ENCODE results near the gene KREMEN1. TPM values are rescaled to one million over a fixed set of nuclear protein-coding genes. Genes with fewer than 3 reads are reported as not detected.

The KREMEN1 gene
- total and polyA plus RNA-seq, 10 of the 15 experiments (the other 5 are each of a cell fraction or from before 2014, with no cell fraction given): 0.10 to 2.5 (median 0.20) TPM; not detected in 1

DNA sequence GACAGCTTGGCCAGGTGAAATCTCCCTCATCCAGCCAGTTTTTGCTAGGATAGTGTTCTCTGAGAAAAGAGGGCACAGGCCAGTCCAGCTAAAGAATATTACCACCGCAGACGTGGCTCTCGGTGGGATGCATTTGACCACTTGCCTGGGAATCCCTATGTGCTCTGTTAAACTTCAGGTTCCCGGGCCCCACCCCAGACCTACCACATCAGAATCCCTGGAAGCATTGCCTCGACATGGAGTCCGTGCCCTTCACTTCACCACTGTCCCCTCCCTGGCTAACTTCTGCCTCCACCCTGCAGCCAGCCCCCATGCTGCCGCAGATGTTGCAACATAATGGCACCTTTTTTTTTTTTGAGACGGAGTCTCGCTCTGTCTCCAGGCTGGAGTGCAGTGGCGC lies 76.0 kb downstream of the KREMEN1 start:
- intact Hi-C loops (cut with micrococcal nuclease; ENCODE audit: unreplicated experiment): no loop called here
- Histone ChIP-seq H3K9me3 (replicated peaks; ENCODE audit: control insufficient read depth, insufficient read depth, low read length) (no peaks in the 10 kb centered on the region), H3K4me3 (no peak overlapping the region), H3K4me1 (ENCODE audit: control insufficient read depth, insufficient read depth, low read length) (no peaks in the 10 kb centered on the region), H3K36me3 (ENCODE audit: control insufficient read depth in 2 of 2, insufficient read depth in 2 of 2, low read length in 1 of 2) (no peaks in the 10 kb centered on the region; a peak in 1 of 4 replicates), H4K20me1 (ENCODE audit: control insufficient read depth, insufficient read depth) (no peaks in the 10 kb centered on the region), H3K27me3 (replicated peaks in 1 of 2; ENCODE audit: control insufficient read depth in 2 of 2, insufficient read depth in 2 of 2, low read length in 1 of 2) (no peaks in the 10 kb centered on the region; a peak in 2 of 4 replicates), H3K27ac (ENCODE audit: control insufficient read depth, insufficient read depth) (no peak overlapping the region), H3K9ac (ENCODE audit: control insufficient read depth, insufficient read depth, low read length) (no peak overlapping the region), H3K79me2 (ENCODE audit: control insufficient read depth, insufficient read depth, low read length) (no peaks in the 10 kb centered on the region), H2AFZ (ENCODE audit: control insufficient read depth, low read depth, low read length) (no peak overlapping the region), H3K4me2 (ENCODE audit: control insufficient read depth, insufficient read depth) (no peak overlapping the region)
- SMC1A ChIA-PET (ENCODE audit: uncharacterized antibody, unreplicated experiment): no interaction called here
- POLR2A ChIA-PET: no interaction called here
- no TSS peak for BruUV-seq (replicated peaks)
- RAD21 ChIA-PET (ENCODE audit: unreplicated experiment): interaction anchor here (0.6 to 1.3 kb wide), 2 partner anchors 9 to 55 kb away, joined by 3 read pairs; no protein-coding TSS in a partner anchor
- CTCF ChIA-PET: no interaction called here
- TF ChIP-seq RBBP5 (conservative IDR thresholded peaks at IDR 0.05) (no peak), MAX (IDR thresholded peaks at IDR 0.05; ENCODE audit: low read depth, low read length) (no peak), RB1 (IDR thresholded peaks at IDR 0.05; ENCODE audit: borderline replicate concordance) (no peak), MTA2 (IDR thresholded peaks at IDR 0.05; ENCODE audit: low read depth) (no peak)
- in situ Hi-C loops (cut with MboI): no loop called here
- DNase-seq (ENCODE audit: low read depth, low spot score) (no peak), ATAC-seq (no peak), FAIRE-seq (no peak)
- 58% methylated on average over 10 of the region's 10 CpGs for WGBS (ENCODE audit: insufficient coverage, insufficient replicate concordance, low lambda C conversion rate, missing lambda C conversion rate)

DNA sequence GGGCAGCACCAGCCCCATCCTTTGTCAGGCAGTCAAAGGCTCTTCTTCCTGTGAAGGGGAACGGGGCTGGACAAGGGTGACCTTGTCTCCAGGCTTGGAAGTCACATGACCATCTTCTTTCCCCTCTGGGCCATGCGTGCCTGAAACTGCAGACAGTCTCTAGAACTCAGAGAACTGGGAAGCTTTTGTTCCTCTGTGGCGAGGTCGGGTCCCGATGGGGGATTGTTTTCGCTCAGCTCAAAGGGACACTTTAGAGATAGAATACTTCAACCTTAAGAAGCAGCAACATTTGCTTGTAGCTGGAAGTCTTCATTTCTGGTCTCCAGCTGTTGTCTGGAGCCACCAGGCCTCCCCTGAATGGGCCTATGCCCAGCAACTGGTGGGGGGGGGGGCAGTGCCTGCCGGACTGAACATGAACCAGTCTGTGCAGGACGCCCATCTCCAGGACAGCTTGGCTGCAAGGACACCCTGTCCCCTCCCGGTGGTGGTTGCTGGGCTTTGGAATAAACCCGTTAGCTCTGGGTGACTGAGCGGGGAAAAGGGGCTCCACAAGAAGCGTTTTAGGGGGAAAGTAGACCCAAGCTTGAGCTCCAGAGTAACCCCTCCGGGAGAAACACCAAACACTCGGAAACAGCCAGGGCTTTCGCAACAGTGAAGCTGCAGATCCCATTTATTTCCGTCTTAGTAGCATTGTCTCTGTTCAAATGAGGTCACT lies 77.2 kb downstream of the KREMEN1 start:
- Histone ChIP-seq H3K4me2 (ENCODE audit: control insufficient read depth, insufficient read depth) (no peak overlapping the region), H3K36me3 (ENCODE audit: control insufficient read depth in 2 of 2, insufficient read depth in 2 of 2, low read length in 1 of 2) (no peaks in the 10 kb centered on the region; a peak in 1 of 4 replicates), H3K9ac (ENCODE audit: control insufficient read depth, insufficient read depth, low read length) (no peak overlapping the region), H3K79me2 (ENCODE audit: control insufficient read depth, insufficient read depth, low read length) (no peaks in the 10 kb centered on the region), H3K9me3 (replicated peaks; ENCODE audit: control insufficient read depth, insufficient read depth, low read length) (no peaks in the 10 kb centered on the region), H2AFZ (ENCODE audit: control insufficient read depth, low read depth, low read length) (no peak overlapping the region), H3K27ac (ENCODE audit: control insufficient read depth, insufficient read depth) (no peak overlapping the region), H4K20me1 (ENCODE audit: control insufficient read depth, insufficient read depth) (no peaks in the 10 kb centered on the region), H3K27me3 (replicated peaks in 1 of 2; ENCODE audit: control insufficient read depth in 2 of 2, insufficient read depth in 2 of 2, low read length in 1 of 2) (no peaks in the 10 kb centered on the region; a peak in 2 of 4 replicates), H3K4me1 (ENCODE audit: control insufficient read depth, insufficient read depth, low read length) (peaks cover 5% of the 10 kb centered on the region), H3K4me3 (no peak overlapping the region)
- ATAC-seq (no peak), FAIRE-seq (no peak), DNase-seq (ENCODE audit: low read depth, low spot score) (no peak)
- POLR2A ChIA-PET: no interaction called here
- WGBS (ENCODE audit: insufficient coverage, insufficient replicate concordance, low lambda C conversion rate, missing lambda C conversion rate): 69% methylated on average over 16 of the region's 16 CpGs
- in situ Hi-C loops (cut with MboI): no loop called here
- BruUV-seq (replicated peaks): no TSS peak
- SMC1A ChIA-PET (ENCODE audit: uncharacterized antibody, unreplicated experiment): interaction anchor here (0.6 to 1.1 kb wide), 3 partner anchors 127 to 550 kb away, joined by 3 read pairs; no protein-coding TSS in a partner anchor
- CTCF ChIA-PET: interaction anchor here (0.6 to 1.2 kb wide), 2 partner anchors 19 to 95 kb away, joined by 3 to 4 read pairs; no protein-coding TSS in a partner anchor
- RAD21 ChIA-PET (ENCODE audit: unreplicated experiment): no interaction called here
- intact Hi-C loops (cut with micrococcal nuclease; ENCODE audit: unreplicated experiment): loop anchor here (5.0 to 10.0 kb wide), 4 partner anchors 73 to 545 kb away; no protein-coding TSS in a partner anchor
- TF ChIP-seq ASH2L (IDR thresholded peaks at IDR 0.05; ENCODE audit: borderline replicate concordance, low read depth): no peak
- no peak for TF ChIP-seq TBL1XR1 (IDR thresholded peaks at IDR 0.05; ENCODE audit: low read depth, low read length)
- TF ChIP-seq, protein P1, sequence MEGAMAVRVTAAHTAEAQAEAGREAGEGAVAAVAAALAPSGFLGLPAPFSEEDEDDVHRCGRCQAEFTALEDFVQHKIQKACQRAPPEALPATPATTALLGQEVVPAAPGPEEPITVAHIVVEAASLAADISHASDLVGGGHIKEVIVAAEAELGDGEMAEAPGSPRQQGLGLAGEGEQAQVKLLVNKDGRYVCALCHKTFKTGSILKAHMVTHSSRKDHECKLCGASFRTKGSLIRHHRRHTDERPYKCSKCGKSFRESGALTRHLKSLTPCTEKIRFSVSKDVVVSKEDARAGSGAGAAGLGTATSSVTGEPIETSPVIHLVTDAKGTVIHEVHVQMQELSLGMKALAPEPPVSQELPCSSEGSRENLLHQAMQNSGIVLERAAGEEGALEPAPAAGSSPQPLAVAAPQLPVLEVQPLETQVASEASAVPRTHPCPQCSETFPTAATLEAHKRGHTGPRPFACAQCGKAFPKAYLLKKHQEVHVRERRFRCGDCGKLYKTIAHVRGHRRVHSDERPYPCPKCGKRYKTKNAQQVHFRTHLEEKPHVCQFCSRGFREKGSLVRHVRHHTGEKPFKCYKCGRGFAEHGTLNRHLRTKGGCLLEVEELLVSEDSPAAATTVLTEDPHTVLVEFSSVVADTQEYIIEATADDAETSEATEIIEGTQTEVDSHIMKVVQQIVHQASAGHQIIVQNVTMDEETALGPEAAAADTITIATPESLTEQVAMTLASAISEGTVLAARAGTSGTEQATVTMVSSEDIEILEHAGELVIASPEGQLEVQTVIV (IDR thresholded peaks at IDR 0.05; ENCODE audit: borderline replicate concordance, partially characterized antibody): no peak
- TF ChIP-seq SUPT20H (IDR thresholded peaks at IDR 0.05; ENCODE audit: borderline replicate concordance, control insufficient read depth, low read depth, low read length): no peak
- TF ChIP-seq SREBF2 (IDR thresholded peaks at IDR 0.05; ENCODE audit: low read length): no peak
- no peak for TF ChIP-seq GATAD2B (conservative IDR thresholded peaks at IDR 0.05; ENCODE audit: low read depth)
- TF ChIP-seq ATF7 (IDR thresholded peaks at IDR 0.05; ENCODE audit: low read depth): no peak
- TF ChIP-seq TCF7 (IDR thresholded peaks at IDR 0.05; ENCODE audit: borderline replicate concordance): no peak
- TF ChIP-seq ESRRA (IDR thresholded peaks at IDR 0.05; ENCODE audit: low read length): no peak
- no peak for TF ChIP-seq PAX8 (IDR thresholded peaks at IDR 0.05)
- no peak for TF ChIP-seq MTA3 (IDR thresholded peaks at IDR 0.05; ENCODE audit: borderline replicate concordance, low read length)
- no peak for TF ChIP-seq RCOR1 (conservative IDR thresholded peaks at IDR 0.05; ENCODE audit: low read depth, low read length)
- TF ChIP-seq NR2F1 (conservative IDR thresholded peaks at IDR 0.05): no peak
